H1 (cell line): ENCODE measurements around the gene TRIM29. TPM values are rescaled to one million over a fixed set of nuclear protein-coding genes. Genes with fewer than 3 reads are reported as not detected.

Experiments
- CTCF ChIA-PET: fragments of 300-600 bp; sonication (Branson Sonifier 250); formaldehyde crosslinking; loops from one replicate; lab custom pipeline; 2021; ENCODE audit not compliant: partially characterized antibody; lab: Charles Lee
- POLR2A ChIA-PET: fragments of 300-600 bp; sonication (Branson Sonifier 250); formaldehyde crosslinking; loops from one replicate; lab custom pipeline; 2021; ENCODE audit warnings: inconsistent platforms; ENCODE audit not compliant: partially characterized antibody; lab: Charles Lee
- DNase-seq, 2 experiments: peaks; one replicate each; pipeline versions ENCODE4 v3.0.0 to v3.0.0-alpha.2; 2010 to 2022; ENCODE audit warnings: low spot score in 2 of 2, low read depth in 1 of 2, mixed read lengths in 1 of 2
- FAIRE-seq: peaks from 2 replicates; lab custom pipeline; 2011; peaks lifted over from hg19 to GRCh38; lab: Jason Lieb, UNC
- H2AFZ ChIP-seq: 2 replicates; pipeline ENCODE4 v1.8.1; 2012; ENCODE audit warnings: low read length, inconsistent platforms
- H2AK5ac ChIP-seq: 2 replicates; pipeline ENCODE4 v1.6.1; 2013; ENCODE audit warnings: low read depth, low read length
- H2BK120ac ChIP-seq: replicated peaks from 2 replicates; pipeline ENCODE3; 2013; ENCODE audit warnings: low read depth, low read length, inconsistent platforms
- H2BK12ac ChIP-seq: 2 replicates; pipeline ENCODE4 v1.6.1; 2013; ENCODE audit warnings: low read depth, low read length
- H2BK15ac ChIP-seq: 2 replicates; pipeline ENCODE4 v1.6.1; 2013; ENCODE audit warnings: low read length
- H2BK20ac ChIP-seq: 2 replicates; pipeline ENCODE4 v1.6.1; 2013; ENCODE audit warnings: low read length
- H2BK5ac ChIP-seq: 2 replicates; pipeline ENCODE4 v1.6.1; 2013; ENCODE audit warnings: low read depth, low read length
- H3K14ac ChIP-seq: 2 replicates; pipeline ENCODE4 v1.6.1; 2013; ENCODE audit warnings: inconsistent platforms; ENCODE audit not compliant: insufficient read length
- H3K18ac ChIP-seq: 2 replicates; pipeline ENCODE4 v1.6.1; 2013; ENCODE audit warnings: low read length; ENCODE audit errors: extremely low read depth
- H3K23ac ChIP-seq: 2 replicates; pipeline ENCODE4 v1.6.1; 2013; ENCODE audit warnings: inconsistent platforms; ENCODE audit not compliant: insufficient read length
- H3K23me2 ChIP-seq: 2 replicates; pipeline ENCODE4 v1.6.1; 2013; ENCODE audit warnings: low read depth, low read length
- H3K27ac ChIP-seq: 2 replicates; pipeline ENCODE4 v1.6.1; 2011; ENCODE audit warnings: low read depth, low read length, inconsistent platforms
- H3K27me3 ChIP-seq, 4 experiments: replicated peaks in 1 of 4; 1 replicate in 1 of 4; 2 replicates in 3 of 4; pipeline versions ENCODE4 v1.6.1 to v1.8.1; 2011 to 2013; ENCODE audit warnings: low read length in 3 of 4, mild to moderate bottlenecking in 3 of 4, inconsistent platforms in 2 of 4, mixed read lengths in 2 of 4, moderate library complexity in 1 of 4; ENCODE audit not compliant: control insufficient read depth in 3 of 4, insufficient read depth in 3 of 4; ENCODE audit errors: extremely low read depth in 1 of 4
- H3K36me3 ChIP-seq, 4 experiments: 2 replicates each; pipeline versions ENCODE4 v1.6.1 to v1.8.1; 2011 to 2013; ENCODE audit warnings: mild to moderate bottlenecking in 4 of 4, low read length in 3 of 4, moderate library complexity in 2 of 4, control low read depth in 1 of 4, inconsistent platforms in 1 of 4; ENCODE audit not compliant: insufficient read depth in 4 of 4, control insufficient read depth in 2 of 4
- H3K4ac ChIP-seq: replicated peaks from 2 replicates; pipeline ENCODE3; 2013; ENCODE audit warnings: low read length, low read depth, mixed read lengths, inconsistent platforms; ENCODE audit not compliant: insufficient read length
- H3K4me1 ChIP-seq, 4 experiments: replicated peaks in 1 of 4; 1 replicate in 1 of 4; 2 replicates in 3 of 4; pipeline versions ENCODE4 v1.6.1 to v1.8.1; 2011 to 2013; ENCODE audit warnings: low read length in 3 of 4, inconsistent platforms in 2 of 4, mixed read lengths in 1 of 4; ENCODE audit not compliant: insufficient read depth in 4 of 4, control insufficient read depth in 3 of 4
- H3K4me2 ChIP-seq, 2 experiments: 2 replicates each; pipeline versions ENCODE4 v1.6.1 to v1.8.1; 2011 to 2013; ENCODE audit warnings: low read depth in 2 of 2, low read length in 2 of 2, control low read depth in 1 of 2, inconsistent platforms in 1 of 2, mild to moderate bottlenecking in 1 of 2; ENCODE audit not compliant: insufficient read depth in 1 of 2
- H3K4me3 ChIP-seq, 4 experiments: fragments of 200-600, 300-600 bp in 1 of 4; sonication (generic), shearing (Covaris generic), sonication (Bioruptor Twin) in 1 of 4; 2 replicates each; pipeline versions ENCODE4 v1.5.1 to v1.8.1; 2011 to 2016; ENCODE audit warnings: low read length in 4 of 4, low read depth in 3 of 4, control low read depth in 2 of 4, inconsistent platforms in 2 of 4, mild to moderate bottlenecking in 2 of 4, mixed read lengths in 1 of 4, moderate library complexity in 1 of 4; ENCODE audit not compliant: insufficient read depth in 2 of 4; ENCODE audit errors: extremely low read depth in 1 of 4
- H3K56ac ChIP-seq: replicated peaks from 2 replicates; pipeline ENCODE3; 2013; ENCODE audit warnings: low read depth, mild to moderate bottlenecking, mixed read lengths, low read length, inconsistent platforms; ENCODE audit not compliant: insufficient read length
- H3K79me1 ChIP-seq: 2 replicates; pipeline ENCODE4 v1.6.1; 2013; ENCODE audit warnings: low read depth, low read length, control low read depth
- H3K79me2 ChIP-seq, 2 experiments: 2 replicates each; pipeline versions ENCODE4 v1.6.1 to v1.8.1; 2012 to 2013; ENCODE audit warnings: low read length in 2 of 2, mild to moderate bottlenecking in 2 of 2, inconsistent platforms in 1 of 2; ENCODE audit not compliant: insufficient read depth in 2 of 2, control insufficient read depth in 1 of 2
- H3K9ac ChIP-seq, 4 experiments: replicated peaks in 1 of 4; 1 replicate in 1 of 4; 2 replicates in 3 of 4; pipeline versions ENCODE4 v1.6.1 to v1.8.1; 2011 to 2013; ENCODE audit warnings: low read depth in 3 of 4, low read length in 3 of 4, control low read depth in 2 of 4, mild to moderate bottlenecking in 2 of 4, moderate library complexity in 2 of 4, inconsistent platforms in 1 of 4; ENCODE audit errors: extremely low read depth in 1 of 4
- H3K9me3 ChIP-seq, 2 experiments: 2 replicates each; pipeline versions ENCODE4 v1.6.1 to v1.8.1; 2012 to 2013; ENCODE audit warnings: mild to moderate bottlenecking in 2 of 2, moderate library complexity in 2 of 2, control low read depth in 1 of 2, inconsistent platforms in 1 of 2, low read depth in 1 of 2, low read length in 1 of 2, mixed read lengths in 1 of 2; ENCODE audit not compliant: insufficient read depth in 2 of 2
- H4K20me1 ChIP-seq, 2 experiments: replicated peaks in 1 of 2; 2 replicates each; pipeline versions ENCODE3 to v1.8.1; 2011 to 2013; ENCODE audit warnings: inconsistent platforms in 2 of 2, low read length in 2 of 2, mild to moderate bottlenecking in 1 of 2; ENCODE audit not compliant: insufficient read depth in 2 of 2, control insufficient read depth in 1 of 2
- H4K5ac ChIP-seq: 2 replicates; pipeline ENCODE4 v1.6.1; 2013; ENCODE audit warnings: low read length, low read depth, mixed read lengths, inconsistent platforms; ENCODE audit not compliant: insufficient read length
- H4K8ac ChIP-seq: 2 replicates; pipeline ENCODE4 v1.8.0; 2013; ENCODE audit warnings: mild to moderate bottlenecking, moderate library complexity, low read length, inconsistent platforms; ENCODE audit not compliant: insufficient read depth; ENCODE audit errors: extremely low read depth
- H4K91ac ChIP-seq: replicated peaks from 2 replicates; pipeline ENCODE3; 2013; ENCODE audit warnings: low read length, mixed read lengths, inconsistent platforms; ENCODE audit not compliant: insufficient read length
- CHD1 ChIP-seq: IDR thresholded peaks from 2 replicates; pipeline ENCODE4 v1.6.1; 2012; ENCODE audit warnings: low read depth, low read length, improper control_type of control experiment
- POLR2AphosphoS5 ChIP-seq: IDR thresholded peaks from 2 replicates; pipeline ENCODE4 v1.6.1; 2011; ENCODE audit warnings: low read depth, low read length
- RBBP5 ChIP-seq: IDR thresholded peaks from 2 replicates; pipeline ENCODE4 v1.7.1; 2012; ENCODE audit warnings: low read depth, mild to moderate bottlenecking, inconsistent platforms, low read length, moderate library complexity, borderline replicate concordance
- SAP30 ChIP-seq: fragments of 300-600 bp; sonication (generic); IDR thresholded peaks from 2 replicates; pipeline ENCODE4 v1.7.1; 2012; ENCODE audit warnings: low read length, moderate library complexity, mild to moderate bottlenecking, inconsistent platforms; ENCODE audit not compliant: insufficient read depth, insufficient replicate concordance
- SRF ChIP-seq: IDR thresholded peaks from 2 replicates; pipeline ENCODE4 v1.6.1; 2011; ENCODE audit warnings: mild to moderate bottlenecking, low read depth, low read length, moderate library complexity
- WGBS, 2 experiments: shearing (Covaris generic) in 1 of 2; methylation state at CpG; one replicate each; pipeline versions ENCODE4 v1.1.6 to v1.1.7; 2013 to 2015; ENCODE audit warnings: low lambda C conversion rate in 2 of 2, mixed read lengths in 2 of 2, inconsistent platforms in 1 of 2, low coverage in 1 of 2, missing lambda C conversion rate in 1 of 2; ENCODE audit not compliant: insufficient replicate concordance in 2 of 2, insufficient coverage in 1 of 2, insufficient read length in 1 of 2; ENCODE audit errors: extremely low coverage in 1 of 2, missing lambda C conversion rate in 1 of 2; 5-methylcytosine and 5-hydroxymethylcytosine counted together
- polyA plus RNA-seq, 7 experiments: library from polyadenylated mRNA; depleted of rRNA in 3 of 7; stranded (reverse) in 5 of 7; unstranded in 2 of 7; fragments of >200 nt in 5 of 7; fragments of 200-250 nt in 2 of 7; gene quantifications; 1 replicate in 5 of 7; 2 replicates in 1 of 7; 4 replicates in 1 of 7; pipeline versions ENCODE4 v1.2.1 to v1.2.3, GENCODE V29; 2011 to 2013; ENCODE audit warnings: missing spikeins in 2 of 7, mixed read lengths in 2 of 7
- total RNA-seq: library from RNA; stranded (reverse); fragmentation: NEBNext Ultra II Directional; extraction: Animal tissue kit (Norgen Biotek cat#: 25700); gene quantifications from 2 replicates; pipeline ENCODE4 v1.2.1, GENCODE V29; 2021
- TF ChIP-seq, protein P1 (sequence below): IDR thresholded peaks from 2 replicates; pipeline ENCODE4 v1.6.1; 2012; ENCODE audit warnings: inconsistent platforms
- TF ChIP-seq, protein P2 (sequence below): IDR thresholded peaks from 2 replicates; pipeline ENCODE4 v1.6.1; 2012; ENCODE audit warnings: inconsistent platforms
- TF ChIP-seq, protein P3 (sequence below): IDR thresholded peaks from 2 replicates; pipeline ENCODE4 v1.6.1; 2012; ENCODE audit warnings: low read length, inconsistent platforms

TRIM29 gene
- total and polyA plus RNA-seq, 2 of the 8 experiments (the other 6 are each of a cell fraction or from before 2014, with no cell fraction given): 0.17 to 0.43 TPM

DNA sequence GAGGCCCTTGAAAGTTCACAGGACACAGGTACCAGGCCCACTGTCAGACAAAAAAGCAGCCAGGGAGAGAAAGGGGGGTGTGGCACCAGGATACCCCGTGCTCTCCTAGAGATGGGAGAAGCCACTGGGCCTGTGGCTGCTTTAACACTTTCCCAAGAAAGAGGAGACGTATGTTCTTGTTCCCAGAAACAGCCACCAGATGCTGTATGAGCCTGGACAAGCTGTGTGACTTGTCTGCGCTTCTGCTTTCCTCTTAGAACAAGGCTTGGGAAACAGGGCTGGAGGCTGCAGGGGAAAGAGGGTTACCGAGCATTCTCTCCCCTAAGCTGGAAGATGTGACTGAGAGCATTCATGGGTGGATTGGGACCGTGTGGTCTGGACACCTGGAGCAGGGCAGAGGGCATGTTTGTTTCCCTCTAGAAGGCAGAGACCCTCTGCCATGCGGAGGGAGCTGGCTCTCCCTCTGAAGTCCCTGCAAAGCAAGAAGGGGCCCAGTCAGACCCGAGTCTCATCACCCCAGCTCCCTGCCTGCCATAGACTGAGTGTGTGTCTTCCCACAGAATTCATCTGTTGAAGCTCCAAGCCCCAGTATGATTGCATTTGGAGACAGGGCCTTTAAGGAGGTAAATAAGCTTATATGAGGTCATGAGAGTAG, 74.1 kb downstream of the TRIM29 start:
- Histone ChIP-seq H4K8ac (no peak overlapping the region), H3K9ac (no peak overlapping the region), H3K23ac (no peak overlapping the region), H3K4me3 (no peak overlapping the region), H4K5ac (no peak overlapping the region), H3K36me3 (no peaks in the 10 kb centered on the region), H3K79me1 (no peaks in the 10 kb centered on the region), H4K91ac (no peak overlapping the region), H3K79me2 (no peaks in the 10 kb centered on the region), H3K18ac (no peak overlapping the region), H3K14ac (no peak overlapping the region), H2BK5ac (no peak overlapping the region), H2BK12ac (no peak overlapping the region; the same call in 1 of the 2 replicates), H4K20me1 (no peaks in the 10 kb centered on the region), H3K4me2 (no peak overlapping the region), H2AK5ac (no peak overlapping the region), H3K27ac (no peak overlapping the region), H3K27me3 (peaks cover 0 to 2% (median 0%) of the 10 kb centered on the region in 4 experiments; a peak in 1 of 7 replicates), H3K4me1 (peaks cover 2 to 14% (median 3%) of the 10 kb centered on the region in 4 experiments; a peak in 6 of 7 replicates), H2BK20ac (no peak overlapping the region), H3K56ac (no peak overlapping the region), H2BK120ac (no peak overlapping the region), H2BK15ac (no peak overlapping the region), H2AFZ (no peak overlapping the region), H3K23me2 (no peaks in the 10 kb centered on the region), H3K4ac (no peak overlapping the region), H3K9me3 (no peaks in the 10 kb centered on the region)
- WGBS, 2 experiments: 84% methylated on average over 7 of the region's 7 CpGs; no CpG with 5 or more reads in 1 of the 2 experiments
- CTCF ChIA-PET: interaction anchor here (0.5 to 5.0 kb wide), 6 partner anchors 9 to 58 kb away, joined by 3 to 38 read pairs (median 4); no protein-coding TSS in a partner anchor
- peak in 1 of 2 experiments; percentile 32 for DNase-seq
- TF ChIP-seq, protein P1, sequence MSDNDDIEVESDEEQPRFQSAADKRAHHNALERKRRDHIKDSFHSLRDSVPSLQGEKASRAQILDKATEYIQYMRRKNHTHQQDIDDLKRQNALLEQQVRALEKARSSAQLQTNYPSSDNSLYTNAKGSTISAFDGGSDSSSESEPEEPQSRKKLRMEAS: no peak
- TF ChIP-seq, protein P2, sequence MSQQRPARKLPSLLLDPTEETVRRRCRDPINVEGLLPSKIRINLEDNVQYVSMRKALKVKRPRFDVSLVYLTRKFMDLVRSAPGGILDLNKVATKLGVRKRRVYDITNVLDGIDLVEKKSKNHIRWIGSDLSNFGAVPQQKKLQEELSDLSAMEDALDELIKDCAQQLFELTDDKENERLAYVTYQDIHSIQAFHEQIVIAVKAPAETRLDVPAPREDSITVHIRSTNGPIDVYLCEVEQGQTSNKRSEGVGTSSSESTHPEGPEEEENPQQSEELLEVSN: no peak
- TF ChIP-seq POLR2AphosphoS5: no peak
- TF ChIP-seq RBBP5: no peak
- TF ChIP-seq CHD1: no peak
- TF ChIP-seq, protein P3, sequence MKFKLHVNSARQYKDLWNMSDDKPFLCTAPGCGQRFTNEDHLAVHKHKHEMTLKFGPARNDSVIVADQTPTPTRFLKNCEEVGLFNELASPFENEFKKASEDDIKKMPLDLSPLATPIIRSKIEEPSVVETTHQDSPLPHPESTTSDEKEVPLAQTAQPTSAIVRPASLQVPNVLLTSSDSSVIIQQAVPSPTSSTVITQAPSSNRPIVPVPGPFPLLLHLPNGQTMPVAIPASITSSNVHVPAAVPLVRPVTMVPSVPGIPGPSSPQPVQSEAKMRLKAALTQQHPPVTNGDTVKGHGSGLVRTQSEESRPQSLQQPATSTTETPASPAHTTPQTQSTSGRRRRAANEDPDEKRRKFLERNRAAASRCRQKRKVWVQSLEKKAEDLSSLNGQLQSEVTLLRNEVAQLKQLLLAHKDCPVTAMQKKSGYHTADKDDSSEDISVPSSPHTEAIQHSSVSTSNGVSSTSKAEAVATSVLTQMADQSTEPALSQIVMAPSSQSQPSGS: no peak
- TF ChIP-seq SAP30: no peak
- TF ChIP-seq SRF: no peak
- FAIRE-seq: no peak
- POLR2A ChIA-PET: no interaction called here
